ENCODE measurements around the gene GABPB1.

The GABPB1 gene

GRCh38 chr15:50236433-50236832, 118.6 kb downstream of the GABPB1 start:
- no peak for DNase-seq

- no peak for DNase-seq
Measured at GRCh38 chr15:50235794-50236193, 119.2 kb downstream of the GABPB1 start.

DNA sequence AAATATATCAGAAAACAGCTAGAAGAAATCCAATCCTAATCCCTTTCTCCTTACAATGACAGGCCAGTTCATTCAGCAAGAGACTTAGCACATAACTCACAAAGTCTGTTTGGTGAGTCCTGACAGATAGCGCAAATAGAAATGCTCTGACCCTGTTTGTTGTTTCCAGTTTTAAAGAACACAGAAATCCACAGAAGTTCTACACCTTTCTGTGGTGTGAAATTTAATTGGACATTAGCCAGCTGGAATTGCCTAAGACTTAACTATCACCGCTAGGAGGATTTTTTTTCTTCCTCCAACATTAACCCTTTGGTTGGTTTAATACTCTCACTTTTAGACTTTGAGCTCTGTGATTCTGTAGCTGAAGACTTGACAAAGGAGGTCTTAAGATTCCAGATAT, 120.2 kb downstream of the GABPB1 start:
- no peak for DNase-seq

- no peak for DNase-seq
Measured at GRCh38 chr15:50233192-50233736, 121.7 kb downstream of the GABPB1 start.

DNA sequence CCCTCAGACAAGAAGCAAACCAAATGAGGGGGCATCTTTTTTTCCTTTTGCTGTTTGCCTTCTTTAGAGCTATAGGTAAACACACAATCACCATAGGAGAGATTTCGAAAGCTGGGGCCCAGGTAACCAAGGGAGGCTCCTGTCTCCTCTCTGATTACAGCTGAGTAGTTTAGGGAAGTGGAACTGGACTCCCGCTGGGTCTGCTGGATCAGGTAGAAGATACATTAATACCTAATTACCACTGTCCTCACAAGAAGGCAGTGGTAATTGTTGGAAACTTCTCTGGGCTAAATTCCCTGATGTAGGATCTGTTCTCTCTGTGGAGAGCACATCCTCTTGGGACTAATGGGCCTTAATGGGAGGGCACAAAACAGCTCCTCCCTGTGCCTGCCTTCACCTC, 122.2 kb downstream of the GABPB1 start:
- DNase-seq, result no peak

DNA sequence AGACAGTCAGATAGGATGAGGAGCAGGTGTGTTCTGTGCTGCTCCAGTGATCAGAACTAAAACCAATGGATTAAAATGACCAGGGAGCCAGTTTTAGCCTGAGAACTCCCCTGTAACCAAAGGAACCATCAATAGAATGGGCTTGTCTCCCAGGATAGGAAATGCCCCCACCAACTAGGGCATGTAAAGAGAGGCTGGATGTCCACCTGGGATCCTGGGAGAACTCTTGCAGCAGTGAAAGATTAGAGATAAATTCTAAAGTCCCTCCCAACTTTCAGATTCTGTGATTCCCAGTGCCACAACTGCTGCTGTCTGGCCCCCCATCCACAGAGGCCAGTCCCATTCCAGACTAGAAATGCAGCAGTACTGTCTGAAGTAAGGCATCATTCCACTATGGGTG, 123.2 kb downstream of the GABPB1 start:
- no peak for DNase-seq

DNA sequence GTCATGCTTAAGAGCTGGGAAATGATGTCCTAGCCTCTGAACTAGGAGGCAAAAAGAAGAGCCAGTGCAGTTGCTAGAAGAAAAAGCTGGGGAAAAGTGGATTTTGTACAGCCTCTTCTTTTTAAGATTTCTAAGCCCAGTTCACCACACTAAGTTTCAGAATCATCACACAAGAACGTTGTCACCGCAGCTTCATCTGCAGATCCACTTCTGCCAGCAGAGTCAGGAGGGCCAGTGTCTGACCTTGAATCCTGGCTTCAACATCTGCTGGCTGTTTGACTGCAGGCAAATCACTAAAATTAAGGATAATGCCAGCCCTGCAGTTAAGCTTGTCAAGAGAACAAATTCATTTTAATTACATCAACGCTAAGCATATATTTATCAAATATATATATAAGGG, 125.7 kb downstream of the GABPB1 start:
- DNase-seq, result no peak

DNA sequence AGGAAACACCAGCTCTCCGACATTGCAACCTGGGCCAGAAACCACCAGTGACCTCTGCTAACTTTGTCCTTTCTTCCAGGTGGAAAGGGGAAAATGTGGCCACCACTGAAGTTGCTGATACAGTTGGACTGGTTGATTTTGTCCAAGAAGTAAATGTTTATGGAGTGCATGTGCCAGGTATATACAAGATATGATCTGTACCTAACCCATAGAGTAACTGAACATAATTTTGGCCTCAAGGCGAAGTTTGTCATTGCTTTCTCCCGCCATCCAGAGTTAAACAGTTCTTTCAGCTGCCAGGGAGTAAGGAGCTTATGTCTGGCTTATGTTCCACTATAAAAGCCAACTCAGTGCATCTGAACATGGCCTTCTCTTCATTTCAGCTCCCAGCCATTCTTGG, 126.1 kb downstream of the GABPB1 start:
- DNase-seq, result no peak

DNA sequence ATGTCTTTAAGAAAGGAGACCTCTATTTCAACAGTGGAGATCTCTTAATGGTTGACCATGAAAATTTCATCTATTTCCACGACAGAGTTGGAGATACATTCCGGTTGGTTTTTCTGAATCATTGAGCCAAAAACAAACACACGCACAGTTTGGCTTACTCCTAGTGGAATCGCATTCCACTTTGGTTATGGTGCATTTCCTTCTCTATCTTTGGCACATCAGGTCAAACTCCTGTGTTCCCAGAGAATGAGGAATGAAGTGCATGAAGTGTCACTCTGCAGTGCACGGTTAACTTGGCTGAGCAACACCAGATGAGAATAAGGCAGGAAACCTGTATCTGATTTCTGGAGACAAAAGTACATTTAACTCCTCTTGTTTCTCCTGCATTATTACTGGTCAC, 127.9 kb downstream of the GABPB1 start:
- DNase-seq, result no peak

- DNase-seq, result no peak
Measured at GRCh38 chr15:50225938-50226337, 129.1 kb downstream of the GABPB1 start.

Measured in NCI-H226 (cell line).